RWPE1 (cell line): ENCODE measurements around the gene CHMP6.

ENCODE experiments used
- CTCF ChIA-PET: fragments of 350-600 bp; sonication (Branson Sonifier 250); formaldehyde crosslinking; extraction: SDS; loops from one replicate; lab custom pipeline; 2021; lab: Yijun Ruan, JAX
- POLR2A ChIA-PET: fragments of 400-600 bp; formaldehyde crosslinking; extraction: SDS; loops from one replicate; lab custom pipeline; 2020; ENCODE audit warnings: antibody characterized with exemption; ENCODE audit not compliant: low non-redundant PET; lab: Yijun Ruan, JAX
- DNase-seq: peaks from one replicate; pipeline ENCODE4 v3.0.0; 2012; ENCODE audit warnings: low spot score
- H3K27ac ChIP-seq: fragments of 450-650 bp; 2 replicates; pipeline ENCODE4 v1.5.1; 2017
- TF ChIP-seq, protein P1 (sequence below): fragments of 450-650 bp; conservative IDR thresholded peaks from 2 replicates; pipeline ENCODE4 v1.5.1; 2017; ENCODE audit warnings: low read depth, mild to moderate bottlenecking

The CHMP6 gene

GRCh38 chr17:81009136-81009535 lies 17.5 kb downstream of the CHMP6 start:
- TF ChIP-seq, protein P1, sequence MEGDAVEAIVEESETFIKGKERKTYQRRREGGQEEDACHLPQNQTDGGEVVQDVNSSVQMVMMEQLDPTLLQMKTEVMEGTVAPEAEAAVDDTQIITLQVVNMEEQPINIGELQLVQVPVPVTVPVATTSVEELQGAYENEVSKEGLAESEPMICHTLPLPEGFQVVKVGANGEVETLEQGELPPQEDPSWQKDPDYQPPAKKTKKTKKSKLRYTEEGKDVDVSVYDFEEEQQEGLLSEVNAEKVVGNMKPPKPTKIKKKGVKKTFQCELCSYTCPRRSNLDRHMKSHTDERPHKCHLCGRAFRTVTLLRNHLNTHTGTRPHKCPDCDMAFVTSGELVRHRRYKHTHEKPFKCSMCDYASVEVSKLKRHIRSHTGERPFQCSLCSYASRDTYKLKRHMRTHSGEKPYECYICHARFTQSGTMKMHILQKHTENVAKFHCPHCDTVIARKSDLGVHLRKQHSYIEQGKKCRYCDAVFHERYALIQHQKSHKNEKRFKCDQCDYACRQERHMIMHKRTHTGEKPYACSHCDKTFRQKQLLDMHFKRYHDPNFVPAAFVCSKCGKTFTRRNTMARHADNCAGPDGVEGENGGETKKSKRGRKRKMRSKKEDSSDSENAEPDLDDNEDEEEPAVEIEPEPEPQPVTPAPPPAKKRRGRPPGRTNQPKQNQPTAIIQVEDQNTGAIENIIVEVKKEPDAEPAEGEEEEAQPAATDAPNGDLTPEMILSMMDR: no peak
- CTCF ChIA-PET: interaction anchor here (0.6 kb wide), 1 partner anchor 740 kb away, joined by 3 read pairs; no protein-coding TSS in a partner anchor
- POLR2A ChIA-PET: no interaction called here
- no peak for DNase-seq
- H3K27ac ChIP-seq: no peak overlapping the region

DNA sequence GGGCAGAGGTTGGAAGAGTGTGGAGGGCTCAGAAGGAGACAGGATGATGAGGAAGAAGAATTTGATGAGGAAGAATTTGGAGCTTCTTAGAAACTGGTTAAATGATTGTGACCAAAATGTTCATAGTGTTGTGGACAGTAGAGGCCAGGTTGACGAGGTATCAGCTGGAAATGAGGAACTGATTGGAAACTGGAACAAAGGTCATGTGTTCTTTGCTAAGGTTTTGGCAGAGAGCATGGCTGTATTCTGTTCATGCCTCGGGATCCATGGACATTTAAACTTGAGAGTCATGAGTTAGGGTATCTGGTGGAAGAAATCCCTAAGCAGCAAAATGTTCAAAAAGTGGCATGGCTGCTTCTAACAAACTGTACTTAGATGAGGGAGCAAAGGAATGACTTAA lies 19.3 kb downstream of the CHMP6 start:
- POLR2A ChIA-PET: no interaction called here
- CTCF ChIA-PET: no interaction called here
- no peak for DNase-seq
- TF ChIP-seq, protein P1: no peak
- no peak overlapping the region for H3K27ac ChIP-seq

GRCh38 chr17:81011951-81012350 lies 20.3 kb downstream of the CHMP6 start:
- ChIA-PET POLR2A (no interaction called here), CTCF (interaction anchor here (0.6 kb wide), 1 partner anchor 87 kb away, joined by 4 read pairs; no protein-coding TSS in a partner anchor)
- H3K27ac ChIP-seq: no peak overlapping the region
- DNase-seq: no peak
- TF ChIP-seq, protein P1: no peak

DNA sequence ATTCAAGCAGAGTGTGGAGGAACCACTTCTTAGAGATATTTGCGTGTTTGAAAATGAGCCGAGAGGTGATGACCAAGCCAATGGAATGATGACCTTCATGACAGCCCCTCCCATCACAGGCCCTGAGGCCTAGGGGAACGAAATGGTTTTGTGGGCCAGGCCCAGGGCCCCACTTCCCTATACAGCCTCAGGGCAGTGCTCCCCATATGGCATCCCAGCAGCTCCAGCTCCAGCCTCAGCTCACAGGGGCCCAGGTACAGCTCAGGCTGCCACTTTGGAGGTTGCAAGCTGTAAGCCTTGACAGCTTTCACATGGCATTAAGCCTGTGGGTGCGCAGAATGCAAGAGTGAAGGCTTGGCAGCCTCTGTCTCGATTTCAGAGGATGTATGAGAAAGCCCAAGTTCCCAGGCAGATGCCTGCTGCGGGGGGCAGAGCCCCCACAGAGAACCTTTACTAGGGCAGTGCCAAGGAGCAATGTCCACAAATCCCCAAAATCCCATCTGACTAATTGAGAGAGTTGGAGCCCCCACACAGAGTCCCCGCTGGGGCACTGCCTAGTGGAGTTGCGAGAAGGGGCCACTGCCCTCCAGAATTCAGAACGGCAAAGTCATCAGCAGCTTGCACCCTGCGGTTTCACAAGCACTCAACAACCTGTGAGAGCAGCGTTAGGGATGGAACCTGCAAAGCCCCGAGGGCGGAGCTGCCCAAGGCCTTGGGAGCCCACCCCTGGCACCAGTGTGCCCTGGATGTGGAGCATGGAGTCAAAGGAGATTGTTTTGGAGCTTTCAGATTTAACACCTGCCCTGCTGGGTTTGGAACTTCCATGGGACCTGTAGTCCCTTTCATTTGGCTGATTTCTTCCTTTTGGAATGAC lies 21.2 kb downstream of the CHMP6 start:
- CTCF ChIA-PET: no interaction called here
- POLR2A ChIA-PET: no interaction called here

DNA sequence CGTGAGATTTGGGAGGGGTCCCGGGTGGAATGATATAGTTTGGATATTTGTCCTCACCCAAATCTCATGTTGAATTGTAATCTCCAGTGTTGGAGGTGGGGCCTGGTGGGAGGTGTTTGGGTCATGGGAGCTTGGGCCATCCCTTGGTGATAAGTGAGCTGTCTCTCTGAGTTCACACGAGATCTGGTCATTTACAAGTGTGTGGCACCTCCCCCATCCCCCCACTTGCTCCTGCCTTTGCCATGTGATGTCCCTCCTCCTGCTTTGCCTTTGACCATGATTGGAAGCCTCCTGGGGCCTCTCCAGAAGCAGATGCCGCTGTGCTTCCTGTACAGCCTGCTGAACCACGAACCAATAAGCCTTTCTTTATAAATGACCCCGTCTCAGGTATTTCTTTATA lies 22.0 kb downstream of the CHMP6 start:
- DNase-seq: no peak
- no peak overlapping the region for H3K27ac ChIP-seq
- POLR2A ChIA-PET: no interaction called here
- TF ChIP-seq, protein P1: no peak
- CTCF ChIA-PET: no interaction called here

More for the DNA sequence above, 21.2 kb downstream of the CHMP6 start:
- H3K27ac ChIP-seq: no peak overlapping the region; the same call in 1 of the 2 replicates
- no peak for DNase-seq
- TF ChIP-seq, protein P1: no peak

DNA sequence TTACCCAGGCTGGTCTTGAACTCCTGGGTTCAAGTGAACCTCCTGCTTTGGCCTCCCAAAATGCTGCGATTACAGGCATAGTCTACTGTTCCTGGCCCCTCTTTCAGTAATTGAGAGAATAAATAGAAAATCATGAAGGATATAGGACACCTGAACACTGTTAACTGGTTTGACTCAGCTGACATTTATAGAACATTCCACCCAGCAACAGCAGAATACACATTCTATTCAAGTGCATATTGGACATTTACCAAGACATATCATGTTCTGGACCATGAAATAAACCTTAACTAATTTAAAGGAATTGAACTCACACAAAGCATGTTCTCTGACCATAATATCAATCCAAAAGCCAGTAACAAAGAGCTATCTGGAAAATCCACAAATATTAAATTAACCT lies 23.5 kb downstream of the CHMP6 start:
- no peak for DNase-seq
- TF ChIP-seq, protein P1: no peak
- CTCF ChIA-PET: no interaction called here
- no peak overlapping the region for H3K27ac ChIP-seq
- POLR2A ChIA-PET: no interaction called here
